ENCODE measurements around the gene ATF7. TPM values are rescaled to one million over a fixed set of nuclear protein-coding genes. Genes with fewer than 3 reads are reported as not detected.

The ATF7 gene
- total RNA-seq, 1 donor = 17.4 TPM

- no peak for DNase-seq (ENCODE audit: insufficient read length, low spot score, missing footprints)
- H3K27ac ChIP-seq (ENCODE audit: low read depth, low read length) = no peak overlapping the region
- H3K4me3 ChIP-seq (ENCODE audit: insufficient read depth, low read length) = peak overlapping the region; percentile 21
- H3K79me2 ChIP-seq (ENCODE audit: insufficient read depth, low read length) = peaks cover 64% of the 10 kb centered on the region
- no peaks in the 10 kb centered on the region for H3K36me3 ChIP-seq (ENCODE audit: insufficient read depth, low read length)
- peaks cover 9% of the 10 kb centered on the region for H3K4me1 ChIP-seq (ENCODE audit: insufficient read depth, low read length)
- H4K20me1 ChIP-seq (ENCODE audit: insufficient read depth, low read length) = peaks cover 8% of the 10 kb centered on the region
- no peaks in the 10 kb centered on the region for H3K27me3 ChIP-seq (ENCODE audit: insufficient read depth, low read length)
- no peaks in the 10 kb centered on the region for H3K9me3 ChIP-seq (ENCODE audit: low read depth, low read length)
- peak overlapping the region; percentile 69 for H3K4me2 ChIP-seq (ENCODE audit: insufficient read depth, low read length)
- TF ChIP-seq, protein P1, sequence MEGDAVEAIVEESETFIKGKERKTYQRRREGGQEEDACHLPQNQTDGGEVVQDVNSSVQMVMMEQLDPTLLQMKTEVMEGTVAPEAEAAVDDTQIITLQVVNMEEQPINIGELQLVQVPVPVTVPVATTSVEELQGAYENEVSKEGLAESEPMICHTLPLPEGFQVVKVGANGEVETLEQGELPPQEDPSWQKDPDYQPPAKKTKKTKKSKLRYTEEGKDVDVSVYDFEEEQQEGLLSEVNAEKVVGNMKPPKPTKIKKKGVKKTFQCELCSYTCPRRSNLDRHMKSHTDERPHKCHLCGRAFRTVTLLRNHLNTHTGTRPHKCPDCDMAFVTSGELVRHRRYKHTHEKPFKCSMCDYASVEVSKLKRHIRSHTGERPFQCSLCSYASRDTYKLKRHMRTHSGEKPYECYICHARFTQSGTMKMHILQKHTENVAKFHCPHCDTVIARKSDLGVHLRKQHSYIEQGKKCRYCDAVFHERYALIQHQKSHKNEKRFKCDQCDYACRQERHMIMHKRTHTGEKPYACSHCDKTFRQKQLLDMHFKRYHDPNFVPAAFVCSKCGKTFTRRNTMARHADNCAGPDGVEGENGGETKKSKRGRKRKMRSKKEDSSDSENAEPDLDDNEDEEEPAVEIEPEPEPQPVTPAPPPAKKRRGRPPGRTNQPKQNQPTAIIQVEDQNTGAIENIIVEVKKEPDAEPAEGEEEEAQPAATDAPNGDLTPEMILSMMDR (IDR thresholded peaks at IDR 0.05; ENCODE audit: extremely low read depth, low read depth, low read length) = no peak
- H2AFZ ChIP-seq (ENCODE audit: low read length) = no peak overlapping the region
These were observed 34.6 kb downstream of the ATF7 start for GRCh38 chr12:53591301-53592206.

GRCh38 chr12:53590652-53591051 is 35.5 kb downstream of the ATF7 start:
- Histone ChIP-seq H3K79me2 (ENCODE audit: insufficient read depth, low read length) (peaks cover 63% of the 10 kb centered on the region), H3K4me3 (ENCODE audit: insufficient read depth, low read length) (no peak overlapping the region), H3K9me3 (ENCODE audit: low read depth, low read length) (no peaks in the 10 kb centered on the region), H3K27me3 (ENCODE audit: insufficient read depth, low read length) (no peaks in the 10 kb centered on the region), H4K20me1 (ENCODE audit: insufficient read depth, low read length) (peaks cover 10% of the 10 kb centered on the region), H3K27ac (ENCODE audit: low read depth, low read length) (no peak overlapping the region), H3K36me3 (ENCODE audit: insufficient read depth, low read length) (no peaks in the 10 kb centered on the region), H2AFZ (ENCODE audit: low read length) (no peak overlapping the region), H3K4me2 (ENCODE audit: insufficient read depth, low read length) (no peak overlapping the region), H3K4me1 (ENCODE audit: insufficient read depth, low read length) (peaks cover 10% of the 10 kb centered on the region)
- TF ChIP-seq, protein P1 (IDR thresholded peaks at IDR 0.05; ENCODE audit: extremely low read depth, low read depth, low read length) = no peak
- DNase-seq (ENCODE audit: insufficient read length, low spot score, missing footprints) = no peak

DNA sequence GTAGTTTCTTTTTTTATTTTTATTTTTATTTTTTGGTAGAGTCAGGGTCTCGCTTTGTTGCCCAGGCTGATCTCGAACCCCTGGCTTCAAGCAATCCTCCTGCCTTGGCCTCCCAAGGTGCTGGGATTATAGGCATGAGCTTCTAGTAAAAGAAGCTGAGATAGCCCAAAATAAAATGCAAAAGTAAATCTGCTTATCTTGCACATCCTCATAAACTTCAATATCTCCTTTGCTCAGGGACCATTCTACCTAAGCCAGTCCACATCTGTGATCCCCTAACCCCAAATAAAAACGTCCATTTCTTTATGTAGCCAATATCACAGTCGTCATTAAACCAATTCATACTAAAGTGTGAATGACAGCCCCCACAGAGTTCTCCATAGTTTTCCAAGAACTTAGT is 36.3 kb downstream of the ATF7 start:
- Histone ChIP-seq H3K27ac (ENCODE audit: low read depth, low read length) (no peak overlapping the region), H3K79me2 (ENCODE audit: insufficient read depth, low read length) (peaks cover 64% of the 10 kb centered on the region), H3K4me1 (ENCODE audit: insufficient read depth, low read length) (peaks cover 12% of the 10 kb centered on the region), H4K20me1 (ENCODE audit: insufficient read depth, low read length) (peaks cover 10% of the 10 kb centered on the region), H3K4me3 (ENCODE audit: insufficient read depth, low read length) (no peak overlapping the region), H2AFZ (ENCODE audit: low read length) (no peak overlapping the region), H3K36me3 (ENCODE audit: insufficient read depth, low read length) (no peaks in the 10 kb centered on the region), H3K4me2 (ENCODE audit: insufficient read depth, low read length) (no peak overlapping the region), H3K27me3 (ENCODE audit: insufficient read depth, low read length) (no peaks in the 10 kb centered on the region), H3K9me3 (ENCODE audit: low read depth, low read length) (no peaks in the 10 kb centered on the region)
- DNase-seq (ENCODE audit: insufficient read length, low spot score, missing footprints) = no peak
- TF ChIP-seq, protein P1 (IDR thresholded peaks at IDR 0.05; ENCODE audit: extremely low read depth, low read depth, low read length) = no peak

- DNase-seq (ENCODE audit: insufficient read length, low spot score, missing footprints) = no peak
- Histone ChIP-seq H4K20me1 (ENCODE audit: insufficient read depth, low read length) (peaks cover 10% of the 10 kb centered on the region), H3K4me3 (ENCODE audit: insufficient read depth, low read length) (no peak overlapping the region), H3K27ac (ENCODE audit: low read depth, low read length) (no peak overlapping the region), H3K4me1 (ENCODE audit: insufficient read depth, low read length) (peaks cover 12% of the 10 kb centered on the region), H3K4me2 (ENCODE audit: insufficient read depth, low read length) (no peak overlapping the region), H3K36me3 (ENCODE audit: insufficient read depth, low read length) (no peaks in the 10 kb centered on the region), H2AFZ (ENCODE audit: low read length) (no peak overlapping the region), H3K27me3 (ENCODE audit: insufficient read depth, low read length) (no peaks in the 10 kb centered on the region), H3K9me3 (ENCODE audit: low read depth, low read length) (no peaks in the 10 kb centered on the region), H3K79me2 (ENCODE audit: insufficient read depth, low read length) (peaks cover 68% of the 10 kb centered on the region)
- TF ChIP-seq, protein P1 (IDR thresholded peaks at IDR 0.05; ENCODE audit: extremely low read depth, low read depth, low read length) = no peak
These were observed 36.8 kb downstream of the ATF7 start for GRCh38 chr12:53589423-53589822.
